ENCODE data around the gene FAM184B. TPM values are rescaled to one million over a fixed set of nuclear protein-coding genes. Genes with fewer than 3 reads are reported as not detected.

Gene FAM184B
- total RNA-seq, 1 experiment from 2014 or later: not detected

- TF ChIP-seq, protein P1, sequence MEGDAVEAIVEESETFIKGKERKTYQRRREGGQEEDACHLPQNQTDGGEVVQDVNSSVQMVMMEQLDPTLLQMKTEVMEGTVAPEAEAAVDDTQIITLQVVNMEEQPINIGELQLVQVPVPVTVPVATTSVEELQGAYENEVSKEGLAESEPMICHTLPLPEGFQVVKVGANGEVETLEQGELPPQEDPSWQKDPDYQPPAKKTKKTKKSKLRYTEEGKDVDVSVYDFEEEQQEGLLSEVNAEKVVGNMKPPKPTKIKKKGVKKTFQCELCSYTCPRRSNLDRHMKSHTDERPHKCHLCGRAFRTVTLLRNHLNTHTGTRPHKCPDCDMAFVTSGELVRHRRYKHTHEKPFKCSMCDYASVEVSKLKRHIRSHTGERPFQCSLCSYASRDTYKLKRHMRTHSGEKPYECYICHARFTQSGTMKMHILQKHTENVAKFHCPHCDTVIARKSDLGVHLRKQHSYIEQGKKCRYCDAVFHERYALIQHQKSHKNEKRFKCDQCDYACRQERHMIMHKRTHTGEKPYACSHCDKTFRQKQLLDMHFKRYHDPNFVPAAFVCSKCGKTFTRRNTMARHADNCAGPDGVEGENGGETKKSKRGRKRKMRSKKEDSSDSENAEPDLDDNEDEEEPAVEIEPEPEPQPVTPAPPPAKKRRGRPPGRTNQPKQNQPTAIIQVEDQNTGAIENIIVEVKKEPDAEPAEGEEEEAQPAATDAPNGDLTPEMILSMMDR (IDR thresholded peaks at IDR 0.05; ENCODE audit: insufficient read depth in 1 of 2, low read depth in 1 of 2, low read length in 1 of 2, severe bottlenecking in 1 of 2, unreplicated experiment in 1 of 2): no peak
- Mint-ChIP-seq H3K9me3 (ENCODE audit: unreplicated experiment) (peaks cover 36% of the 10 kb centered on the region), H3K36me3 (ENCODE audit: insufficient read depth, unreplicated experiment) (peaks cover 5% of the 10 kb centered on the region), H3K27me3 (ENCODE audit: insufficient read depth, unreplicated experiment) (peaks cover 3% of the 10 kb centered on the region), H3K4me1 (ENCODE audit: low read depth, unreplicated experiment) (peaks cover 7% of the 10 kb centered on the region), H3K27ac (ENCODE audit: unreplicated experiment) (no peak overlapping the region), H3K4me3 (ENCODE audit: unreplicated experiment) (no peak overlapping the region)
- ChIA-PET CTCF (no interaction called here), POLR2A (no interaction called here)
- no peaks in the 10 kb centered on the region for H3K36me3 ChIP-seq (ENCODE audit: control insufficient read depth, insufficient read depth, low read length)
- DNase-seq: no peak
- no peaks in the 10 kb centered on the region for H3K9me3 ChIP-seq
- H3K27me3 ChIP-seq (replicated peaks; ENCODE audit: control insufficient read depth, insufficient read depth, low read length): no peaks in the 10 kb centered on the region
- intact Hi-C loops (cut with micrococcal nuclease; ENCODE audit: unreplicated experiment): no loop called here
- no TSS peak for BruUV-seq (replicated peaks)
- H3K4me3 ChIP-seq (ENCODE audit: low read depth, low read length): no peak overlapping the region
- peaks cover 14% of the 10 kb centered on the region for H3K4me1 ChIP-seq
Observed at GRCh38 chr4:17695341-17695740, 86.1 kb downstream of the FAM184B start.

DNA sequence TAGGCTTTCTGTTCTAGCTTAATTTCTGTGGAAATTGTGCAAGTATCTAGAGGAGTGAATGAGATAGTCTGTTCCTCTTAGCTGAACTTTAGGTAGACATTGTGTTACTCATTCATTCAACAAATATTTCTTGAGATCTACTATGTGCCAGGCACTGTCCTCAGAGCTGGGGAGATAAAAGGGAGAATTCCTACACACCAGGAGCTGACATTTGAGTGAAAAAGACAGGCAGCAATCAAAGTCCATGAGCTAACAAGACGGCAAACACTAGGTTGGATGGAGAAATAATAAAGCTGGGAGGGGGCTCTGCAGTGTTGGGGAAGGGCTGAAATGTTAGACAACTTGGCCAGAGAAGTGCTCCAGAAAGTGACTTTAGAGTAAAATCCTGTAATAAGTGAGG lies 86.9 kb downstream of the FAM184B start:
- intact Hi-C loops (cut with micrococcal nuclease; ENCODE audit: unreplicated experiment): no loop called here
- H3K36me3 Mint-ChIP-seq (ENCODE audit: insufficient read depth, unreplicated experiment): peaks cover 5% of the 10 kb centered on the region
- BruUV-seq (replicated peaks): no TSS peak
- TF ChIP-seq, protein P1 (IDR thresholded peaks at IDR 0.05; ENCODE audit: insufficient read depth in 1 of 2, low read depth in 1 of 2, low read length in 1 of 2, severe bottlenecking in 1 of 2, unreplicated experiment in 1 of 2): no peak
- peaks cover 14% of the 10 kb centered on the region for H3K4me1 ChIP-seq
- peaks cover 3% of the 10 kb centered on the region for H3K27me3 Mint-ChIP-seq (ENCODE audit: insufficient read depth, unreplicated experiment)
- CTCF ChIA-PET: no interaction called here
- H3K36me3 ChIP-seq (ENCODE audit: control insufficient read depth, insufficient read depth, low read length): no peaks in the 10 kb centered on the region
- H3K4me3 Mint-ChIP-seq (ENCODE audit: unreplicated experiment): no peak overlapping the region
- H3K9me3 Mint-ChIP-seq (ENCODE audit: unreplicated experiment): peaks cover 35% of the 10 kb centered on the region
- no peaks in the 10 kb centered on the region for H3K9me3 ChIP-seq
- peaks cover 9% of the 10 kb centered on the region for H3K4me1 Mint-ChIP-seq (ENCODE audit: low read depth, unreplicated experiment)
- H3K27ac Mint-ChIP-seq (ENCODE audit: unreplicated experiment): no peak overlapping the region
- POLR2A ChIA-PET: interaction anchor here (0.7 kb wide), 1 partner anchor 44 kb away, joined by 3 read pairs; no protein-coding TSS in a partner anchor
- DNase-seq: no peak
- H3K27me3 ChIP-seq (replicated peaks; ENCODE audit: control insufficient read depth, insufficient read depth, low read length): no peaks in the 10 kb centered on the region
- no peak overlapping the region for H3K4me3 ChIP-seq (ENCODE audit: low read depth, low read length)

DNA sequence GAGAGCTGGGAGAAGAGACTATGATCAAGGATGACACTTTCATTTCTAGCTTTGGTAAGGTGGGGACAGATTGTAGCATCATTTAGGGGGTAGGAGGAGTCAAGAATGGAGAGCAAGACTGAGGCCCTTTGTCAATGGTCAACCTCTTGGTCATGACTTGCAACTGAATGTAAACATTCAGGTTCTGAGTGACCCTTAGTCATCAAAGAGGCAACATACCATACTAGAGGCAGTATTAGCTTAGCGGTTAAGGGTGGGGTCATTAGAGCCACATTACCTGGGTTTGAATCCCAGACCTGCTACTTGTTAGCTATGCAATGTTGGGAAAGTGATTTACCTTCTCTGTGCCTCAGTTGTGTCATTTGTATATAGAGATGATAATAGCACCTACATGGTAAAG lies 90.5 kb downstream of the FAM184B start:
- H3K27me3 ChIP-seq (replicated peaks; ENCODE audit: control insufficient read depth, insufficient read depth, low read length): no peaks in the 10 kb centered on the region
- peaks cover 9% of the 10 kb centered on the region for H3K4me1 ChIP-seq
- intact Hi-C loops (cut with micrococcal nuclease; ENCODE audit: unreplicated experiment): no loop called here
- no peaks in the 10 kb centered on the region for H3K36me3 ChIP-seq (ENCODE audit: control insufficient read depth, insufficient read depth, low read length)
- ChIA-PET POLR2A (no interaction called here), CTCF (no interaction called here)
- peaks cover 5% of the 10 kb centered on the region for H3K36me3 Mint-ChIP-seq (ENCODE audit: insufficient read depth, unreplicated experiment)
- H3K27ac Mint-ChIP-seq (ENCODE audit: unreplicated experiment): peak overlapping the region; percentile 6
- H3K27me3 Mint-ChIP-seq (ENCODE audit: insufficient read depth, unreplicated experiment): no peaks in the 10 kb centered on the region
- no peaks in the 10 kb centered on the region for H3K9me3 ChIP-seq
- peaks cover 9% of the 10 kb centered on the region for H3K4me1 Mint-ChIP-seq (ENCODE audit: low read depth, unreplicated experiment)
- TF ChIP-seq, protein P1 (IDR thresholded peaks at IDR 0.05; ENCODE audit: insufficient read depth in 1 of 2, low read depth in 1 of 2, low read length in 1 of 2, severe bottlenecking in 1 of 2, unreplicated experiment in 1 of 2): no peak
- H3K9me3 Mint-ChIP-seq (ENCODE audit: unreplicated experiment): peaks cover 25% of the 10 kb centered on the region
- DNase-seq: peak in 1 of 2 experiments; percentile 29
- H3K4me3 ChIP-seq (ENCODE audit: low read depth, low read length): no peak overlapping the region
- H3K4me3 Mint-ChIP-seq (ENCODE audit: unreplicated experiment): no peak overlapping the region
- no TSS peak for BruUV-seq (replicated peaks)
